GM11168 (cell line): ENCODE measurements around the gene KCNJ6.

ENCODE experiments used
- in situ Hi-C: fragments of 300-500 bp; cut with MboI; formaldehyde crosslinking; loops from one replicate; pipeline ENCODE4 v1.12.0; 2022; ENCODE audit warnings: low sequenced_read_pairs; ENCODE audit not compliant: unreplicated experiment

KCNJ6 gene

GRCh38 chr21:37627561-37627960, 288.7 kb downstream of the KCNJ6 start:
- in situ Hi-C loops: no loop called here

GRCh38 chr21:37627074-37627473, 289.2 kb downstream of the KCNJ6 start:
- in situ Hi-C loops: no loop called here

GRCh38 chr21:37626320-37626719, 289.9 kb downstream of the KCNJ6 start:
- in situ Hi-C loops: no loop called here

GRCh38 chr21:37623689-37624088, 292.6 kb downstream of the KCNJ6 start:
- in situ Hi-C loops: no loop called here

- in situ Hi-C loops: no loop called here
Observed at GRCh38 chr21:37623183-37623582, 293.1 kb downstream of the KCNJ6 start.

- in situ Hi-C loops: no loop called here
Observed at GRCh38 chr21:37622755-37623154, 293.5 kb downstream of the KCNJ6 start.

GRCh38 chr21:37620401-37620800, 295.9 kb downstream of the KCNJ6 start:
- in situ Hi-C loops: no loop called here

- in situ Hi-C loops: no loop called here
Observed at GRCh38 chr21:37619464-37619974, 296.7 kb downstream of the KCNJ6 start.

- in situ Hi-C loops: no loop called here
Observed at GRCh38 chr21:37618081-37618480, 298.2 kb downstream of the KCNJ6 start.

- in situ Hi-C loops: no loop called here
Observed at GRCh38 chr21:37615962-37616361, 300.3 kb downstream of the KCNJ6 start.

GRCh38 chr21:37614351-37614875, 301.8 kb downstream of the KCNJ6 start:
- in situ Hi-C loops: no loop called here

GRCh38 chr21:37607081-37607480, 309.2 kb downstream of the KCNJ6 start:
- in situ Hi-C loops: no loop called here

- in situ Hi-C loops: no loop called here
Observed at GRCh38 chr21:37606549-37606948, 309.7 kb downstream of the KCNJ6 start.

- in situ Hi-C loops: no loop called here
Observed at GRCh38 chr21:37605006-37605405, 311.3 kb downstream of the KCNJ6 start.

GRCh38 chr21:37603129-37603528, 313.1 kb downstream of the KCNJ6 start:
- in situ Hi-C loops: no loop called here

- in situ Hi-C loops: no loop called here
Observed at GRCh38 chr21:37601915-37602314, 314.3 kb downstream of the KCNJ6 start.

GRCh38 chr21:37601027-37601426, 315.2 kb downstream of the KCNJ6 start:
- in situ Hi-C loops: no loop called here

GRCh38 chr21:37595944-37596343, 320.3 kb downstream of the KCNJ6 start:
- in situ Hi-C loops: no loop called here

- in situ Hi-C loops: no loop called here
Observed at GRCh38 chr21:37594472-37594951, 321.7 kb downstream of the KCNJ6 start.

- in situ Hi-C loops: no loop called here
Observed at GRCh38 chr21:37593740-37594471, 322.4 kb downstream of the KCNJ6 start.

- in situ Hi-C loops: no loop called here
Observed at GRCh38 chr21:37593015-37593414, 323.2 kb downstream of the KCNJ6 start.

- in situ Hi-C loops: no loop called here
Observed at GRCh38 chr21:37592496-37592895, 323.8 kb downstream of the KCNJ6 start.
